ENCODE measurements around the gene ETF1. TPM values are rescaled to one million over a fixed set of nuclear protein-coding genes. Genes with fewer than 3 reads are reported as not detected.

The ETF1 gene
- total and polyA plus RNA-seq, 2 donors (not counting 1 experiment from before 2014, with no cell fraction given): 10.2 to 50.5 TPM

- no peaks in the 10 kb centered on the region for H3K9me3 Mint-ChIP-seq (ENCODE audit: insufficient read depth)
- Histone ChIP-seq H3K4me1 (ENCODE audit: control insufficient read depth in 2 of 2, insufficient read depth in 2 of 2, low read length in 2 of 2) (peaks cover 4 to 7% of the 10 kb centered on the region in 2 donors), H3K4me3 (ENCODE audit: control extremely low read depth in 1 of 5, extremely low read depth in 1 of 5, insufficient read depth in 1 of 5, low read depth in 2 of 5, low read length in 4 of 5) (no peak overlapping the region), H3K9me3 (ENCODE audit: control extremely low read depth in 1 of 3, control insufficient read depth in 2 of 3, insufficient read depth in 1 of 3, low read length in 2 of 3) (no peaks in the 10 kb centered on the region), H2AFZ (ENCODE audit: insufficient read depth, low read depth, low read length, poor library complexity, severe bottlenecking) (no peak overlapping the region), H3K4me2 (replicated peaks; ENCODE audit: low read depth, low read length, poor library complexity, severe bottlenecking) (no peak overlapping the region), H3K27ac (ENCODE audit: low read length in 2 of 2) (no peak overlapping the region), H3K36me3 (replicated peaks in 1 of 2; ENCODE audit: control extremely low read depth in 1 of 2, control insufficient read depth in 1 of 2, extremely low read depth in 1 of 2, insufficient read depth in 2 of 2, low read length in 1 of 2) (no peaks in the 10 kb centered on the region), H3K79me2 (ENCODE audit: control insufficient read depth, insufficient read depth, low read length) (no peaks in the 10 kb centered on the region), H3K9ac (ENCODE audit: low read length) (no peak overlapping the region), H3K27me3 (replicated peaks in 1 of 4; ENCODE audit: control extremely low read depth in 1 of 4, control insufficient read depth in 3 of 4, insufficient read depth in 4 of 4, low read length in 3 of 4) (no peaks in the 10 kb centered on the region), H4K20me1 (ENCODE audit: control insufficient read depth, insufficient read depth, low read length, poor library complexity, severe bottlenecking) (no peaks in the 10 kb centered on the region)
- H3K4me1 Mint-ChIP-seq: peaks cover 6% of the 10 kb centered on the region
- DNase-seq: no peak
- no peak overlapping the region for H3K27ac Mint-ChIP-seq
- POLR2A ChIA-PET: no interaction called here
- TF ChIP-seq EZH2 (IDR thresholded peaks at IDR 0.05; ENCODE audit: borderline replicate concordance, insufficient read depth, low read depth, low read length, poor library complexity, severe bottlenecking): no peak
- TF ChIP-seq, protein P1, sequence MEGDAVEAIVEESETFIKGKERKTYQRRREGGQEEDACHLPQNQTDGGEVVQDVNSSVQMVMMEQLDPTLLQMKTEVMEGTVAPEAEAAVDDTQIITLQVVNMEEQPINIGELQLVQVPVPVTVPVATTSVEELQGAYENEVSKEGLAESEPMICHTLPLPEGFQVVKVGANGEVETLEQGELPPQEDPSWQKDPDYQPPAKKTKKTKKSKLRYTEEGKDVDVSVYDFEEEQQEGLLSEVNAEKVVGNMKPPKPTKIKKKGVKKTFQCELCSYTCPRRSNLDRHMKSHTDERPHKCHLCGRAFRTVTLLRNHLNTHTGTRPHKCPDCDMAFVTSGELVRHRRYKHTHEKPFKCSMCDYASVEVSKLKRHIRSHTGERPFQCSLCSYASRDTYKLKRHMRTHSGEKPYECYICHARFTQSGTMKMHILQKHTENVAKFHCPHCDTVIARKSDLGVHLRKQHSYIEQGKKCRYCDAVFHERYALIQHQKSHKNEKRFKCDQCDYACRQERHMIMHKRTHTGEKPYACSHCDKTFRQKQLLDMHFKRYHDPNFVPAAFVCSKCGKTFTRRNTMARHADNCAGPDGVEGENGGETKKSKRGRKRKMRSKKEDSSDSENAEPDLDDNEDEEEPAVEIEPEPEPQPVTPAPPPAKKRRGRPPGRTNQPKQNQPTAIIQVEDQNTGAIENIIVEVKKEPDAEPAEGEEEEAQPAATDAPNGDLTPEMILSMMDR (IDR thresholded peaks at IDR 0.05): no peak
- CTCF ChIA-PET: no interaction called here
- H3K4me3 Mint-ChIP-seq: no peak overlapping the region
- ATAC-seq (ENCODE audit: low read depth): no peak
- intact Hi-C loops (cut with micrococcal nuclease): no loop called here
- H3K27me3 Mint-ChIP-seq: peaks cover 5% of the 10 kb centered on the region
These were observed 37.7 kb upstream of the ETF1 start for GRCh38 chr5:138580777-138581176.

DNA sequence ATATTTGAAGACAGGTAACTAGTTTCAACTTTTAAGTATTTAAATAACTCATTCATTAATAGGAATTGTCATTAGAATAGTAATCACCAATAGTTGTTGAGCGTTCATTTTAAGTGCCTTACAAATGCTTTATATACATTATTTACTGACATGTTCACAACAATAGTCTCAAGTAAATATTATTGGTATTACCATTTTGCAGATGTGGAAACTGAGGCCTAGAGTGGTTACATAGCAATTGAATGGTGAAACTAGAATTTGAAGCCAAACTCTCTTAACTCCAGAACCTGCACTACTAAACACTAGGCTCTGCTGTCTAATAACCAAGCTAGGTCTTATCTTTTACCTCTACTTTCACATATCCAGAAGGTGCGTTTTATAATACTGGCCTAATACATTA lies 37.0 kb upstream of the ETF1 start:
- TF ChIP-seq, protein P1 (IDR thresholded peaks at IDR 0.05): no peak
- no peak for TF ChIP-seq EZH2 (IDR thresholded peaks at IDR 0.05; ENCODE audit: borderline replicate concordance, insufficient read depth, low read depth, low read length, poor library complexity, severe bottlenecking)
- H3K4me1 ChIP-seq (ENCODE audit: control insufficient read depth in 2 of 2, insufficient read depth in 2 of 2, low read length in 2 of 2): peaks cover 4 to 7% of the 10 kb centered on the region in 2 donors
- Mint-ChIP-seq H3K27ac (no peak overlapping the region), H3K9me3 (ENCODE audit: insufficient read depth) (no peaks in the 10 kb centered on the region), H3K4me1 (peaks cover 11% of the 10 kb centered on the region), H3K4me3 (no peak overlapping the region), H3K27me3 (peaks cover 3% of the 10 kb centered on the region)
- H2AFZ ChIP-seq (ENCODE audit: insufficient read depth, low read depth, low read length, poor library complexity, severe bottlenecking): no peak overlapping the region
- H3K9ac ChIP-seq (ENCODE audit: low read length): no peak overlapping the region
- no peaks in the 10 kb centered on the region for H3K9me3 ChIP-seq (ENCODE audit: control extremely low read depth in 1 of 3, control insufficient read depth in 2 of 3, insufficient read depth in 1 of 3, low read length in 2 of 3)
- ChIA-PET POLR2A (no interaction called here), CTCF (interaction anchor here (0.8 to 1.5 kb wide), 9 partner anchors 8 to 869 kb away, joined by 3 to 8 read pairs (median 5); no protein-coding TSS in a partner anchor)
- H3K27ac ChIP-seq (ENCODE audit: low read length in 2 of 2): no peak overlapping the region
- ATAC-seq (ENCODE audit: low read depth): no peak
- peaks cover under 1% of the 10 kb centered on the region for H3K79me2 ChIP-seq (ENCODE audit: control insufficient read depth, insufficient read depth, low read length)
- H3K27me3 ChIP-seq (replicated peaks in 1 of 4; ENCODE audit: control extremely low read depth in 1 of 4, control insufficient read depth in 3 of 4, insufficient read depth in 4 of 4, low read length in 3 of 4): no peaks in the 10 kb centered on the region
- H3K36me3 ChIP-seq (replicated peaks in 1 of 2; ENCODE audit: control extremely low read depth in 1 of 2, control insufficient read depth in 1 of 2, extremely low read depth in 1 of 2, insufficient read depth in 2 of 2, low read length in 1 of 2): no peaks in the 10 kb centered on the region
- DNase-seq: no peak
- H4K20me1 ChIP-seq (ENCODE audit: control insufficient read depth, insufficient read depth, low read length, poor library complexity, severe bottlenecking): peaks cover under 1% of the 10 kb centered on the region
- H3K4me3 ChIP-seq (ENCODE audit: control extremely low read depth in 1 of 5, extremely low read depth in 1 of 5, insufficient read depth in 1 of 5, low read depth in 2 of 5, low read length in 4 of 5): no peak overlapping the region
- no peak overlapping the region for H3K4me2 ChIP-seq (replicated peaks; ENCODE audit: low read depth, low read length, poor library complexity, severe bottlenecking)
- intact Hi-C loops (cut with micrococcal nuclease): no loop called here
- no CpG with 5 or more reads among the region's 2 CpGs for WGBS (ENCODE audit: insufficient coverage)

Data from B cell (primary cell).